GM19328 (cell line): ENCODE results near the gene ZNF689.
A peak's percentile ranks its signal among the peaks of the same experiment; 100 is the strongest.

Experiments
- ATAC-seq: cut with Tn5 transposase; IDR thresholded peaks from one replicate; pipeline ENCODE4 v1.9.1; 2021; ENCODE audit warnings: mild to moderate bottlenecking, moderate library complexity; ENCODE audit not compliant: unreplicated experiment

ZNF689 gene

GRCh38 chr16:30566531-30566930, 43.7 kb downstream of the ZNF689 start:
- ATAC-seq = no peak

GRCh38 chr16:30565984-30566383, 44.2 kb downstream of the ZNF689 start:
- ATAC-seq = no peak

- ATAC-seq = no peak
These were observed 44.7 kb downstream of the ZNF689 start for GRCh38 chr16:30565526-30565925.

- no peak for ATAC-seq
These were observed 48.2 kb downstream of the ZNF689 start for GRCh38 chr16:30562021-30562420.

GRCh38 chr16:30561089-30561816, 48.9 kb downstream of the ZNF689 start:
- no peak for ATAC-seq

GRCh38 chr16:30559690-30560089, 50.5 kb downstream of the ZNF689 start:
- ATAC-seq = no peak

GRCh38 chr16:30558789-30559377, 51.3 kb downstream of the ZNF689 start:
- ATAC-seq = no peak

- ATAC-seq = peak; percentile 89
These were observed 52.0 kb downstream of the ZNF689 start, which contains the start of gene ZNF764 for GRCh38 chr16:30557957-30558788. TSS of gene ZNF764 (minus strand) at chr16:30558374. CDS start at chr16:30558182, 192 bp downstream.

GRCh38 chr16:30557707-30557956, 52.6 kb downstream of the ZNF689 start:
- ATAC-seq = peak; percentile 8

- ATAC-seq = no peak
These were observed 54.1 kb downstream of the ZNF689 start for GRCh38 chr16:30556125-30556473.

- no peak for ATAC-seq
These were observed 54.7 kb downstream of the ZNF689 start for GRCh38 chr16:30555315-30556124.

- no peak for ATAC-seq
These were observed 55.5 kb downstream of the ZNF689 start for GRCh38 chr16:30554557-30555314.

GRCh38 chr16:30553393-30553899, 56.7 kb downstream of the ZNF689 start:
- ATAC-seq = no peak

GRCh38 chr16:30552956-30553355, 57.2 kb downstream of the ZNF689 start:
- ATAC-seq = no peak
